Activated naive CD8-positive, alpha-beta T cell treated with anti-CD3 and anti-CD28 coated beads, Interleukin-2, amount 10 ng/mL, durations not matched to agents 7 days and 5 days (primary cell): ENCODE measurements around the gene LRRC27. TPM values are rescaled to one million over a fixed set of nuclear protein-coding genes. Genes with fewer than 3 reads are reported as not detected.

ENCODE experiments used
- ATAC-seq: fragments of 150-1000 bp; cut with Tn5 transposase; one replicate; pipeline ENCODE4 v1.10.0; 2021; ENCODE audit warnings: low read depth, moderate library complexity
- POLR2A ChIA-PET: fragments of 350-600 bp; sonication (Branson Sonifier 250); formaldehyde crosslinking; loops from one replicate; lab custom pipeline; 2021; ENCODE audit warnings: antibody characterized with exemption; lab: Charles Lee
- DNase-seq: peaks from one replicate; pipeline ENCODE4 v3.0.0; 2021
- H3K27ac Mint-ChIP-seq: one replicate; pipeline ENCODE4 v1.8.0; 2022; ENCODE audit warnings: mild to moderate bottlenecking, mixed read lengths
- H3K27me3 Mint-ChIP-seq: one replicate; pipeline ENCODE4 v1.8.0; 2022; ENCODE audit warnings: mild to moderate bottlenecking, moderate library complexity, mixed read lengths
- H3K36me3 Mint-ChIP-seq: one replicate; pipeline ENCODE4 v1.8.0; 2021; ENCODE audit warnings: mild to moderate bottlenecking, mixed read lengths
- H3K4me1 Mint-ChIP-seq: one replicate; pipeline ENCODE4 v1.8.0; 2021; ENCODE audit warnings: mixed read lengths
- H3K4me3 Mint-ChIP-seq: one replicate; pipeline ENCODE4 v1.8.0; 2022; ENCODE audit warnings: mild to moderate bottlenecking, moderate library complexity, mixed read lengths
- H3K9me3 Mint-ChIP-seq: one replicate; pipeline ENCODE4 v1.8.0; 2021; ENCODE audit warnings: mixed read lengths
- total RNA-seq, 2 experiments: library from RNA; stranded (reverse); gene quantifications; one replicate each; pipeline ENCODE4 v1.2.3, GENCODE V29; 2021

LRRC27 gene
- total RNA-seq, 2 experiments from 2014 or later: 4.7 to 6.3 TPM

DNA sequence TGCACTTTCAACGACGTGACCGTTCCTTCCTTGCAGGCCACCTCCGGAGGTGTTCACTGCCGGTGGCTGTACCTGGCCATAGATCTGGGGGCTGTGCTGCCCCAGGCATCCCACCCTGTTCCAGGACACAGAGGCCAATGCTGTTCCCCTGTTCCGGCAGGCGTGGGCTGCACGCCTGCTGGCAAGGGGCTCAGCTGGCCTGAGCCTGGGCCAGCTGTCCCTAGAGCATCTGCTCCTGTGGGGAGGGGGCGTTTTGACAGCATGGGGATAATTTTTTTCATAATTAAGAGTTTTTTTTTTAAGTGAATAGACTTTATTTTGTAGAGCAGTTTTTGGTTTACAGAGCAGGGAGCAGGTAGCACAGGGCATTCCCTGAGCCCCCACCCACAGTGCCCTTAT lies 93.8 kb downstream of the LRRC27 start:
- H3K9me3 Mint-ChIP-seq: no peaks in the 10 kb centered on the region
- no peaks in the 10 kb centered on the region for H3K36me3 Mint-ChIP-seq
- no peak overlapping the region for H3K27ac Mint-ChIP-seq
- POLR2A ChIA-PET: no interaction called here
- DNase-seq (no peak), ATAC-seq (no peak)
- H3K27me3 Mint-ChIP-seq: no peaks in the 10 kb centered on the region
- H3K4me1 Mint-ChIP-seq: peaks cover 17% of the 10 kb centered on the region
- H3K4me3 Mint-ChIP-seq: no peak overlapping the region

DNA sequence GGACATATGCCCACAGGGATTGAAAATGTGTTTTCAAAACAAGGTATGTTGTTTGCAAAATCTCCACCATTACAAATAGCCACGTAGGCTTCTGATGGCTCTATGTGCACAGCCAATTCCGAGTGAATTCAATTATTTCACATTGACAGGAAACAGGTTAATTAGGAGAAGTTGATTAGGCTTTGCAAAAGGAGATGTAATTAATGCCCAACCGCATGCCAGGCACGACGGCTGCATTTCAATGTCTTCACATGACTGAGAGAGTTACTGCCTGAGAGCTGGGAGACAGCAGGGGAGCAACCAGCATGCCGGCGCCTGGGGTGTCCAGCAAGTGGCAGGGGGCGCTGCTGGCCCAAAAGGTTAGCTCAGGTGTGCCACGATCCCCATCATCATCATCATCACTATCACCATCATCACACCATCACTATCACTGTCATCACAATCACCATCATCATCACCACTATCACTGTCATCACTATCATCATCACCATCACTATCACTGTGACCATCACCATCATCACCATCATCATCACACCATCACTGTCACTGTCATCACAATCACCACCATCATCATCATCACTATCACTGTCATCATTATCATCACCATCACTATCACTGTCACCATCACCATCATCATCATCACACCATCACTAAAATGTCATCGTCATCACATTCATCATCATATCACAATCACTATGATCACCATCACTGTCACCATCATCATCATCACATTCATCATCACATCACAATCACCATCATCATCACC lies 95.2 kb downstream of the LRRC27 start:
- Mint-ChIP-seq H3K27me3 (no peaks in the 10 kb centered on the region), H3K4me1 (peaks cover 15% of the 10 kb centered on the region), H3K27ac (no peak overlapping the region), H3K36me3 (no peaks in the 10 kb centered on the region), H3K4me3 (no peak overlapping the region), H3K9me3 (no peaks in the 10 kb centered on the region)
- ATAC-seq (no peak), DNase-seq (no peak)
- POLR2A ChIA-PET: no interaction called here

DNA sequence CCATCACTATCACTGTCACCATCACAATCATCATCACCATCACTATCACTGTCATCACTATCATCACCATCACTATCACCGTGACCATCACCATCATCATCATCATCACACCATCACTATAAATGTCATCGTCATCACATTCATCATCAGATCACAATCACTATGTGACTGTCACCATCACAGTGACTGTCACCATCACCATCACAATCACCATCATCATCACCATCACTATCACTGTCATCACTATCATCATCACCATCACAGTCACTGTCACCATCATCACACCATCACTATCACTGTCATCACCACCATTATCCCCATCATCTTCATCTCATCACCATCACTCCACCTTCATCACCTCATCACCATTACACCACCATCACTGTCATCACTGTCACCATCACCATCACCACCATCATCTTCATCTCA lies 96.0 kb downstream of the LRRC27 start:
- Mint-ChIP-seq H3K27me3 (no peaks in the 10 kb centered on the region), H3K4me3 (no peak overlapping the region), H3K4me1 (peaks cover 11% of the 10 kb centered on the region), H3K36me3 (no peaks in the 10 kb centered on the region), H3K27ac (no peak overlapping the region), H3K9me3 (no peaks in the 10 kb centered on the region)
- no peak for ATAC-seq
- POLR2A ChIA-PET: no interaction called here
- DNase-seq: no peak

DNA sequence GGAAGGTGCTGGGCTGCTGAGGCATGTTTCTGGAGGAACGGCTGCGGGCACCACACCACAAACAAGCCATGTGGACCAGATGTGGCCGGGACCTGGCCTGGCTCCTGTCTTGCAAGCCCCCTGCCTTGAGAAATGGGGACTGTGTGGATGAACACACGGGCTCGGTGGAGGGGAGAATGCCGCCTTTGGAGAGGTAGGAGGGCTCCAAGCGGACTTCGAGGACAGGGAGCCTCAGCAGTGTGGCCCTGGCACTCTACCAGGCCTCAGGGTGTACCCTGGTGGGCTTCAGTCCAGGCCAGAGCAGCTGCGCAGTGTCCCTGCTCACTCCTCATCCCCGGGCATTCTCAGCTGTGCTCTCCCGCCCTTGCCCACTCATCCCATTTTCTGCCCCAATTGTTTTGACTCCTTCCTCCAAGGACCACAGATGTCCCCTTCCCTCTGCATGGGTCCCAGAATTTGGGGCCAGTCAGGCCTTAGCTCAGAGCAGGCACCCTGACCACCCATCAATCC lies 96.5 kb downstream of the LRRC27 start:
- Mint-ChIP-seq H3K36me3 (no peaks in the 10 kb centered on the region), H3K27me3 (no peaks in the 10 kb centered on the region), H3K9me3 (no peaks in the 10 kb centered on the region), H3K4me3 (no peak overlapping the region), H3K4me1 (peaks cover 6% of the 10 kb centered on the region), H3K27ac (no peak overlapping the region)
- no peak for DNase-seq
- POLR2A ChIA-PET: interaction anchor here (1.2 kb wide), 1 partner anchor 21 kb away, joined by 3 read pairs; no protein-coding TSS in a partner anchor
- ATAC-seq: no peak

Other genes starting within 250 kb of the LRRC27 start
- 1 to 10 TPM; 5.2 to 8.5 TPM for gene DPYSL4, start 145.2 kb upstream of the LRRC27 start, total RNA-seq
- 10 to 100 TPM; 12.5 TPM for gene STK32C, start 24.2 kb upstream of the LRRC27 start, total RNA-seq
- 10 to 100 TPM; 16.6 to 17.1 TPM for gene PWWP2B, start 65.0 kb downstream of the LRRC27 start, total RNA-seq
- 10 to 100 TPM; 14.1 to 15.7 TPM for gene INPP5A, start 205.6 kb downstream of the LRRC27 start, total RNA-seq